Measurements from ENCODE around the gene ATP13A3. TPM values are rescaled to one million over a fixed set of nuclear protein-coding genes. Genes with fewer than 3 reads are reported as not detected.

Gene ATP13A3
- total and polyA plus RNA-seq, 4 donors = 38.2 to 149 (median 97.2) TPM

- no peaks in the 10 kb centered on the region for H3K27me3 ChIP-seq (ENCODE audit: control insufficient read depth, insufficient read depth, low read length)
- H3K9me3 ChIP-seq (ENCODE audit: control insufficient read depth, insufficient read depth, low read length) = no peaks in the 10 kb centered on the region
- H3K36me3 ChIP-seq (ENCODE audit: control insufficient read depth, insufficient read depth, low read length) = peaks cover 26% of the 10 kb centered on the region
- H3K4me1 ChIP-seq (ENCODE audit: control insufficient read depth, insufficient read depth, low read length) = no peaks in the 10 kb centered on the region
- H3K4me3 ChIP-seq (ENCODE audit: low read depth, low read length) = no peak overlapping the region
- WGBS (ENCODE audit: insufficient coverage) = 100% methylated on average over 1 of the region's 3 CpGs
- no peak for DNase-seq (ENCODE audit: low read depth in 4 of 6, low spot score in 6 of 6)
- H3K27ac ChIP-seq (ENCODE audit: low read depth, low read length) = no peak overlapping the region
Observed at GRCh38 chr3:194449913-194450312, 36.9 kb downstream of the ATP13A3 start.

GRCh38 chr3:194447657-194448056, 39.1 kb downstream of the ATP13A3 start:
- WGBS (ENCODE audit: insufficient coverage) = no CpG with 5 or more reads among the region's 1 CpG
- no peaks in the 10 kb centered on the region for H3K27me3 ChIP-seq (ENCODE audit: control insufficient read depth, insufficient read depth, low read length)
- H3K27ac ChIP-seq (ENCODE audit: low read depth, low read length) = no peak overlapping the region
- no peaks in the 10 kb centered on the region for H3K4me1 ChIP-seq (ENCODE audit: control insufficient read depth, insufficient read depth, low read length)
- H3K36me3 ChIP-seq (ENCODE audit: control insufficient read depth, insufficient read depth, low read length) = peaks cover 17% of the 10 kb centered on the region
- no peaks in the 10 kb centered on the region for H3K9me3 ChIP-seq (ENCODE audit: control insufficient read depth, insufficient read depth, low read length)
- no peak for DNase-seq (ENCODE audit: low read depth in 4 of 6, low spot score in 6 of 6)
- H3K4me3 ChIP-seq (ENCODE audit: low read depth, low read length) = no peak overlapping the region

- no peak overlapping the region for H3K27ac ChIP-seq (ENCODE audit: low read depth, low read length)
- no peaks in the 10 kb centered on the region for H3K4me1 ChIP-seq (ENCODE audit: control insufficient read depth, insufficient read depth, low read length)
- no peaks in the 10 kb centered on the region for H3K27me3 ChIP-seq (ENCODE audit: control insufficient read depth, insufficient read depth, low read length)
- no peaks in the 10 kb centered on the region for H3K9me3 ChIP-seq (ENCODE audit: control insufficient read depth, insufficient read depth, low read length)
- DNase-seq (ENCODE audit: low read depth in 4 of 6, low spot score in 6 of 6) = no peak
- no peak overlapping the region for H3K4me3 ChIP-seq (ENCODE audit: low read depth, low read length)
- WGBS (ENCODE audit: insufficient coverage) = 96% methylated on average over 3 of the region's 6 CpGs
- H3K36me3 ChIP-seq (ENCODE audit: control insufficient read depth, insufficient read depth, low read length) = peaks cover 13% of the 10 kb centered on the region
Observed at GRCh38 chr3:194447161-194447560, 39.6 kb downstream of the ATP13A3 start.

- H3K9me3 ChIP-seq (ENCODE audit: control insufficient read depth, insufficient read depth, low read length) = no peaks in the 10 kb centered on the region
- no peaks in the 10 kb centered on the region for H3K4me1 ChIP-seq (ENCODE audit: control insufficient read depth, insufficient read depth, low read length)
- H3K4me3 ChIP-seq (ENCODE audit: low read depth, low read length) = no peak overlapping the region
- H3K36me3 ChIP-seq (ENCODE audit: control insufficient read depth, insufficient read depth, low read length) = peaks cover 10% of the 10 kb centered on the region
- no peak overlapping the region for H3K27ac ChIP-seq (ENCODE audit: low read depth, low read length)
- no peak for DNase-seq (ENCODE audit: low read depth in 4 of 6, low spot score in 6 of 6)
- no peaks in the 10 kb centered on the region for H3K27me3 ChIP-seq (ENCODE audit: control insufficient read depth, insufficient read depth, low read length)
- no CpG with 5 or more reads among the region's 4 CpGs for WGBS (ENCODE audit: insufficient coverage)
Observed at GRCh38 chr3:194446754-194447153, 40.0 kb downstream of the ATP13A3 start.

- H3K27me3 ChIP-seq (ENCODE audit: control insufficient read depth, insufficient read depth, low read length) = no peaks in the 10 kb centered on the region
- no peaks in the 10 kb centered on the region for H3K9me3 ChIP-seq (ENCODE audit: control insufficient read depth, insufficient read depth, low read length)
- no peak overlapping the region for H3K4me3 ChIP-seq (ENCODE audit: low read depth, low read length)
- peaks cover 13% of the 10 kb centered on the region for H3K36me3 ChIP-seq (ENCODE audit: control insufficient read depth, insufficient read depth, low read length)
- 95% methylated on average over 8 of the region's 13 CpGs for WGBS (ENCODE audit: insufficient coverage)
- H3K27ac ChIP-seq (ENCODE audit: low read depth, low read length) = no peak overlapping the region
- no peaks in the 10 kb centered on the region for H3K4me1 ChIP-seq (ENCODE audit: control insufficient read depth, insufficient read depth, low read length)
- DNase-seq (ENCODE audit: low read depth in 4 of 6, low spot score in 6 of 6) = no peak
Observed at GRCh38 chr3:194446172-194446571, 40.6 kb downstream of the ATP13A3 start.

GRCh38 chr3:194443901-194444300, 42.9 kb downstream of the ATP13A3 start:
- H3K4me3 ChIP-seq (ENCODE audit: low read depth, low read length) = no peak overlapping the region
- H3K9me3 ChIP-seq (ENCODE audit: control insufficient read depth, insufficient read depth, low read length) = no peaks in the 10 kb centered on the region
- DNase-seq (ENCODE audit: low read depth in 4 of 6, low spot score in 6 of 6) = peak in 1 of 6 donors; percentile 23
- peaks cover 9% of the 10 kb centered on the region for H3K36me3 ChIP-seq (ENCODE audit: control insufficient read depth, insufficient read depth, low read length)
- H3K27me3 ChIP-seq (ENCODE audit: control insufficient read depth, insufficient read depth, low read length) = no peaks in the 10 kb centered on the region
- WGBS (ENCODE audit: insufficient coverage) = no CpG with 5 or more reads among the region's 2 CpGs
- no peak overlapping the region for H3K27ac ChIP-seq (ENCODE audit: low read depth, low read length)
- no peaks in the 10 kb centered on the region for H3K4me1 ChIP-seq (ENCODE audit: control insufficient read depth, insufficient read depth, low read length)

GRCh38 chr3:194440756-194441155, 46.0 kb downstream of the ATP13A3 start:
- DNase-seq (ENCODE audit: low read depth in 4 of 6, low spot score in 6 of 6) = no peak
- no peaks in the 10 kb centered on the region for H3K9me3 ChIP-seq (ENCODE audit: control insufficient read depth, insufficient read depth, low read length)
- H3K27me3 ChIP-seq (ENCODE audit: control insufficient read depth, insufficient read depth, low read length) = no peaks in the 10 kb centered on the region
- H3K36me3 ChIP-seq (ENCODE audit: control insufficient read depth, insufficient read depth, low read length) = peaks cover 22% of the 10 kb centered on the region
- WGBS (ENCODE audit: insufficient coverage) = 80% methylated on average over 1 of the region's 2 CpGs
- H3K4me1 ChIP-seq (ENCODE audit: control insufficient read depth, insufficient read depth, low read length) = no peaks in the 10 kb centered on the region
- no peak overlapping the region for H3K27ac ChIP-seq (ENCODE audit: low read depth, low read length)
- no peak overlapping the region for H3K4me3 ChIP-seq (ENCODE audit: low read depth, low read length)

GRCh38 chr3:194439881-194440550, 46.8 kb downstream of the ATP13A3 start:
- H3K27me3 ChIP-seq (ENCODE audit: control insufficient read depth, insufficient read depth, low read length) = no peaks in the 10 kb centered on the region
- 100% methylated on average over 2 of the region's 6 CpGs for WGBS (ENCODE audit: insufficient coverage)
- peaks cover 28% of the 10 kb centered on the region for H3K36me3 ChIP-seq (ENCODE audit: control insufficient read depth, insufficient read depth, low read length)
- H3K27ac ChIP-seq (ENCODE audit: low read depth, low read length) = no peak overlapping the region
- no peaks in the 10 kb centered on the region for H3K4me1 ChIP-seq (ENCODE audit: control insufficient read depth, insufficient read depth, low read length)
- DNase-seq (ENCODE audit: low read depth in 4 of 6, low spot score in 6 of 6) = no peak
- no peaks in the 10 kb centered on the region for H3K9me3 ChIP-seq (ENCODE audit: control insufficient read depth, insufficient read depth, low read length)
- no peak overlapping the region for H3K4me3 ChIP-seq (ENCODE audit: low read depth, low read length)

GRCh38 chr3:194434503-194434902, 52.3 kb downstream of the ATP13A3 start:
- H3K27ac ChIP-seq (ENCODE audit: low read depth, low read length) = no peak overlapping the region
- no peaks in the 10 kb centered on the region for H3K27me3 ChIP-seq (ENCODE audit: control insufficient read depth, insufficient read depth, low read length)
- no peak for DNase-seq (ENCODE audit: low read depth in 4 of 6, low spot score in 6 of 6)
- no peaks in the 10 kb centered on the region for H3K4me1 ChIP-seq (ENCODE audit: control insufficient read depth, insufficient read depth, low read length)
- 92% methylated on average over 2 of the region's 3 CpGs for WGBS (ENCODE audit: insufficient coverage)
- H3K36me3 ChIP-seq (ENCODE audit: control insufficient read depth, insufficient read depth, low read length) = peaks cover 36% of the 10 kb centered on the region
- H3K9me3 ChIP-seq (ENCODE audit: control insufficient read depth, insufficient read depth, low read length) = no peaks in the 10 kb centered on the region
- H3K4me3 ChIP-seq (ENCODE audit: low read depth, low read length) = no peak overlapping the region

- no peak for DNase-seq (ENCODE audit: low read depth in 4 of 6, low spot score in 6 of 6)
- Histone ChIP-seq H3K4me1 (ENCODE audit: control insufficient read depth, insufficient read depth, low read length) (no peaks in the 10 kb centered on the region), H3K27me3 (ENCODE audit: control insufficient read depth, insufficient read depth, low read length) (no peaks in the 10 kb centered on the region), H3K27ac (ENCODE audit: low read depth, low read length) (no peak overlapping the region), H3K36me3 (ENCODE audit: control insufficient read depth, insufficient read depth, low read length) (peaks cover 24% of the 10 kb centered on the region), H3K4me3 (ENCODE audit: low read depth, low read length) (no peak overlapping the region), H3K9me3 (ENCODE audit: control insufficient read depth, insufficient read depth, low read length) (no peaks in the 10 kb centered on the region)
- 80% methylated on average over 3 of the region's 5 CpGs for WGBS (ENCODE audit: insufficient coverage)
Observed at GRCh38 chr3:194431554-194431953, 55.2 kb downstream of the ATP13A3 start.
